ENCODE data around the gene NAA35.

Gene NAA35

DNA sequence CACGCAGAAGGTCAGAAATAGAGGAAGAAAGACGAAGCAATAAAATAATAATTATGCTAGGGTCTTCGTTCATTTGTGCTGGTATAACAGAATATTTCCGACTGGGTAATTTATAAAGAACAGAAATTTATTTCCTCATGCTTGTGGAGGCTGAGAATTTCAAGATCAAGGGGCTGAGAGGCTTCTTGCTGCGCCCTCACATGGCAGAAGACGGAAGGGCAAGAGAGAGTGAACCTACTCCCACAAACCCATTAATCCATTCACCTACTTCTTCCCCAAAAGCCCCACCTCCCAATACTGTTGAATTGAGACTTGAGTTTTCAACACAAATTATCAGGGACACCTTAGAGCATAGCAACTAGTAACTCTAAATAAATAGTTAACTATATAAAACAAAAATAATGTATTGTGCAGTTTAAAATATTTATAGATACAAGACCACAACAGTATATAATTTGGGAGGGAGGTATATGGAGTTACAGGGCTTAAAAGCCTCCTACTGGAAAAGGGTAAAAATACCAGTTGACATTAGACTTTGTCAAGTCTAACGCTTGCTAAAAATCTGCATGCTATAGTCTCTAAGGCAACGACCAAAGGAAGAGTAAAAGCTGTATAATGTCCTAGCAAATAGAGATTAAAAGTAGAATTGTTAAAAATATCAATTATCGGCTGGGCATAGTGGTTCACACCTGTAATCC, 40.3 kb upstream of the NAA35 start:
- TF ChIP-seq, protein P1, sequence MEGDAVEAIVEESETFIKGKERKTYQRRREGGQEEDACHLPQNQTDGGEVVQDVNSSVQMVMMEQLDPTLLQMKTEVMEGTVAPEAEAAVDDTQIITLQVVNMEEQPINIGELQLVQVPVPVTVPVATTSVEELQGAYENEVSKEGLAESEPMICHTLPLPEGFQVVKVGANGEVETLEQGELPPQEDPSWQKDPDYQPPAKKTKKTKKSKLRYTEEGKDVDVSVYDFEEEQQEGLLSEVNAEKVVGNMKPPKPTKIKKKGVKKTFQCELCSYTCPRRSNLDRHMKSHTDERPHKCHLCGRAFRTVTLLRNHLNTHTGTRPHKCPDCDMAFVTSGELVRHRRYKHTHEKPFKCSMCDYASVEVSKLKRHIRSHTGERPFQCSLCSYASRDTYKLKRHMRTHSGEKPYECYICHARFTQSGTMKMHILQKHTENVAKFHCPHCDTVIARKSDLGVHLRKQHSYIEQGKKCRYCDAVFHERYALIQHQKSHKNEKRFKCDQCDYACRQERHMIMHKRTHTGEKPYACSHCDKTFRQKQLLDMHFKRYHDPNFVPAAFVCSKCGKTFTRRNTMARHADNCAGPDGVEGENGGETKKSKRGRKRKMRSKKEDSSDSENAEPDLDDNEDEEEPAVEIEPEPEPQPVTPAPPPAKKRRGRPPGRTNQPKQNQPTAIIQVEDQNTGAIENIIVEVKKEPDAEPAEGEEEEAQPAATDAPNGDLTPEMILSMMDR (IDR thresholded peaks at IDR 0.05; ENCODE audit: low read length, missing control alignments) = peak; percentile 82
- DNase-seq (ENCODE audit: low read depth) = peak; percentile 54
- H3K4me3 ChIP-seq (replicated peaks; ENCODE audit: low read depth, low read length) = no peak overlapping the region

DNA sequence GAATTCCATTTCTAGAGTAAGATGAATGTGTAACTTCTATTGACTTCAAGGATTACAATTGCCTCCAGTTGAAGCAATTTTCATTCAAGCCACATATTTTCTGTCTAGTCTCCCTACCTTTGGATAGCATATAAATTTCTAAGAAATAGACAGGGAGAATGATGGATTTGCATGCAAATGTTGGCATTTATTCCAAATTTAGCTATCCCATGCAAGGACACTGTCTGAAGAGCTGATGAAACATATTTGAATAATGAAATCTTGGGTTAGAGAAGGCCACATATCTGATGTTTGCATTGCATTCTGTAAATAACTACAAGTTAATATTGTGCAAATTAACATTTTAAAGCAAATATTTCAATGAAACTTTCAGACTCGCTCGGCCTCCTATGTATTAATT, 36.0 kb upstream of the NAA35 start:
- TF ChIP-seq, protein P1 (IDR thresholded peaks at IDR 0.05; ENCODE audit: low read length, missing control alignments) = no peak
- no peak for DNase-seq (ENCODE audit: low read depth)
- H3K4me3 ChIP-seq (replicated peaks; ENCODE audit: low read depth, low read length) = no peak overlapping the region

DNA sequence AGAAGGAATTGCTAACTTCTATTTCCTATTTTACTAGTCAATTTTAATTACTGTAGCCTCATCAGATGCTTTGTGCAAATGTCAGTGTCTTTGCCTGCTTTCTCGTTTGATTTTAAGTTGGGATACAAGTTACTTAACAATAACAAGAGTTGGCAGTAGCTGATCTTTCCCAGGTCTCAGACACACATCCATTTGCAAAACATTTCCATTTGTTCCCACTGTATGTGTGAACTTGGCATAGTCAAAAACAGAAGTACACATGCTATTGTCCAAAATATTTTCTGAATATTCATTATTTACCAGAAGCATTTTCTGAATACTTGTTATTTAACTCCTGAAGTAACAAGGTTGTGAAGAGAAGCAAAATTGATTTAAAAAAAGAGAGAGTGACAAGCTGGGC, 35.0 kb upstream of the NAA35 start:
- no peak for DNase-seq (ENCODE audit: low read depth)

DNA sequence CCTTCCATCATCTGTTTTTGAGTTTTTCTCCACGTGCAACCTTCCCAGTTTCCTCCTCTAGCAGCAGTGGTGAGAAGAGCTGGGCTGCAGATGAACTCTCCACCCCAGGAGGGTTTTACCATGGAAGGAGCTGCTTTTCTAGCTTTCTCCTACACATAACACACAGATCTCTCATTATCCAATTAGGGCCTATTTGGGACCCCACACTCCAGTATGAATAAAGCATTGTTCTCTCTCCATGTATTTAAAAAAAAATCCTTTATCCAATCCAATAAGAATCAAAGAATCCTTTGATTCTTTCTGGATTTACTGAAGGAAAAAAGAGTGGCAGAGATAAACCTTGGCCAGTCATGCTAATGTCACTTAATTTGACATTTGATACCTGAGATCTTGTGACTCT, 31.6 kb upstream of the NAA35 start:
- no peak overlapping the region for H3K4me3 ChIP-seq (replicated peaks; ENCODE audit: low read depth, low read length)
- TF ChIP-seq, protein P1 (IDR thresholded peaks at IDR 0.05; ENCODE audit: low read length, missing control alignments) = no peak
- DNase-seq (ENCODE audit: low read depth) = no peak

More for the DNA sequence above, 35.0 kb upstream of the NAA35 start:
- TF ChIP-seq, protein P1 (IDR thresholded peaks at IDR 0.05; ENCODE audit: low read length, missing control alignments) = no peak
- no peak overlapping the region for H3K4me3 ChIP-seq (replicated peaks; ENCODE audit: low read depth, low read length)

DNA sequence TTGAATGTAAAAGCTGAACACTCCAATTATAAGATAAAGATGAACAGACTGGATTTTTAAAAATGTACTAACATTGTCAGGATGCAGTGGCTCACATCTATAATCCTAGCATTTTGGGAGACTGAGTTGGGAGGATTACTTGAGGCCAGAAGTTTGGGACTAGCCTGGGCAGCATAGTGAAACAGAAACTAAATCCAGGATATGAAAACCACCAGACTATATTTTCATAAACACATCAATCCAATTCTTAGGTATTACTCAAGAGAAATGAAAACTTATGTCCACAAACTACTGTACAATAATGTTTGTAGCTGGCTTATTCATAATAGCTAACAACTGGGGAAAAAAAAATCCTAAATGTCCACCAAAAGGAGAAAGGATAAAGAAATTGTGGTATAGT, 26.8 kb upstream of the NAA35 start:
- DNase-seq (ENCODE audit: low read depth) = peak; percentile 2
- TF ChIP-seq, protein P1 (IDR thresholded peaks at IDR 0.05; ENCODE audit: low read length, missing control alignments) = no peak
- no peak overlapping the region for H3K4me3 ChIP-seq (replicated peaks; ENCODE audit: low read depth, low read length)

DNA sequence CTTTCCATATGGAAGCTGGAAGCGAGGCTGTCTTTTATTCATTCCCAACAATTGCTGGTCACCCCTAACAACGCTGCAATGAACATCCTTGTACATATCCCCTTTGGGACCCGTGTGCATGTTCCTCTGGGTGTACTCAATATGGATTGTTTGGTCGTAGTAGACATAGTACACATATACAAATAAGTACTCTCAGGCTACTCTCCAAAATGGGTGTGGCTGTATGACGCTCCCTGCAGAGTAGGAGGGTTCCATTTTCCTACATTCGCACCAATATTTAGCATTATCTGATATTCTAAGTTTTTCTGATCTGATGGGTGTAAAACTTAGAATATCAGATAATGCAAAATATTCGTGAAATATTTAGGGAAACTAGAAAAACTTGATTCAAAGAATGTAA, 23.2 kb upstream of the NAA35 start:
- no peak for DNase-seq (ENCODE audit: low read depth)
- no peak overlapping the region for H3K4me3 ChIP-seq (replicated peaks; ENCODE audit: low read depth, low read length)
- TF ChIP-seq, protein P1 (IDR thresholded peaks at IDR 0.05; ENCODE audit: low read length, missing control alignments) = no peak

DNA sequence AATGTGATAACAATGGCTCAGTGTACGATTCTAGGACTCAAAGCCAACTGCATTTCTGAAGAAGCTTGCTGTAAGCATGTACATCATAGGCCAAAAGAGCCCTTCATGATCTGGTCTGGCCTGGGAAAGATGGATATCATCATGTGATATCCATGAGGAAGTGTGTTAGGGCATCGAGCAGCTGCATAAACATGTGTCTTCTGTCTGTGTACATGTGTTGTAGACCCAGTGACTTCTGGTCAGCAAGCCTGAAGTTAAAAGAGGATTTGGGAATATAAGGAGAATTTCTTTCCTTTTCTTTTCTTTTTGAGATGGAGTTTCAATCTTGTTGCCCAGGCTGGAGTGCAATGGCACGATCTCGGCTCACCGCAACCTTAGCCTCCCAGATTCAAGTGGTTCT, 15.5 kb upstream of the NAA35 start:
- no peak for DNase-seq (ENCODE audit: low read depth)
- TF ChIP-seq, protein P1 (IDR thresholded peaks at IDR 0.05; ENCODE audit: low read length, missing control alignments) = no peak
- H3K4me3 ChIP-seq (replicated peaks; ENCODE audit: low read depth, low read length) = no peak overlapping the region

Measured in fibroblast of pulmonary artery (primary cell).